Ovary (tissue), 3 donors: Measurements from ENCODE around the gene NKAIN4.

ENCODE experiments used
- CTCF ChIP-seq, 3 donors: fragments of 450-650 bp in 2 of 3; fragments of 200-600 bp in 1 of 3; IDR thresholded peaks; one replicate each; pipeline versions ENCODE4 v1.5.1 to v1.8.0; 2016 to 2022; ENCODE audit warnings: antibody characterized with exemption in 3 of 3, mild to moderate bottlenecking in 1 of 3
- POLR2A ChIP-seq: fragments of 450-650 bp; IDR thresholded peaks from one replicate; pipeline ENCODE4 v1.6.1; 2017; ENCODE audit warnings: antibody characterized with exemption, mild to moderate bottlenecking, moderate library complexity
- donor health status: DM: no; HTN: no; CAD: no.

- no peak for TF ChIP-seq CTCF (IDR thresholded peaks at IDR 0.05)
- no peak for TF ChIP-seq POLR2A
Observed at GRCh38 chr20:63233924-63234323, 20.3 kb downstream of the NKAIN4 start.
